Endothelial cell of umbilical vein (primary cell): Measurements from ENCODE around the gene KCNMA1. TPM values are rescaled to one million over a fixed set of nuclear protein-coding genes. Genes with fewer than 3 reads are reported as not detected.

Experiments used
- BruUV-seq: library from RNA; stranded (reverse); fragments of 400-500 nt; replicated peaks from 2 replicates; lab custom pipeline; 2021; lab: Mats Ljungman, UMichigan
- CTCF ChIA-PET: fragments of 300-600, 350-600 bp; sonication (Branson Sonifier 250); formaldehyde crosslinking; loops from one replicate; lab custom pipeline; 2021; ENCODE audit warnings: antibody characterized with exemption, inconsistent platforms; lab: Charles Lee
- POLR2A ChIA-PET: fragments of 300-600, 350-600 bp; sonication (Branson Sonifier 250); formaldehyde crosslinking; loops from one replicate; lab custom pipeline; 2021; ENCODE audit warnings: antibody characterized with exemption, inconsistent platforms; lab: Charles Lee
- DNase-seq: peaks from one replicate; pipeline ENCODE4 v3.0.0-alpha.2; 2011; ENCODE audit warnings: low read depth, low spot score
- FAIRE-seq: peaks from 2 replicates; lab custom pipeline; 2011; peaks lifted over from hg19 to GRCh38; lab: Jason Lieb, UNC
- H2AFZ ChIP-seq: 2 replicates; pipeline ENCODE4 v1.6.0; 2012; ENCODE audit warnings: low read depth, low read length, control low read depth, inconsistent platforms
- H3K27ac ChIP-seq: 2 replicates; pipeline ENCODE4 v1.5.1; 2011; ENCODE audit warnings: low read depth, mild to moderate bottlenecking, control low read depth, low read length, moderate library complexity; ENCODE audit not compliant: insufficient read depth
- H3K27me3 ChIP-seq, 2 experiments: 2 replicates each; pipeline versions ENCODE4 v1.6.0 to v1.6.1; 2011; ENCODE audit warnings: low read length in 2 of 2, mixed read lengths in 1 of 2; ENCODE audit not compliant: control insufficient read depth in 2 of 2, insufficient read depth in 2 of 2
- H3K36me3 ChIP-seq, 2 experiments: 2 replicates in 1 of 2; 3 replicates in 1 of 2; pipeline ENCODE4 v1.5.1; 2011; ENCODE audit warnings: low read length in 2 of 2, mild to moderate bottlenecking in 1 of 2, moderate library complexity in 1 of 2; ENCODE audit not compliant: control insufficient read depth in 2 of 2, insufficient read depth in 2 of 2; ENCODE audit errors: extremely low read depth in 1 of 2
- H3K4me1 ChIP-seq: 3 replicates; pipeline ENCODE4 v1.5.1; 2011; ENCODE audit warnings: mild to moderate bottlenecking, low read length; ENCODE audit not compliant: control insufficient read depth, insufficient read depth; ENCODE audit errors: extremely low read depth
- H3K4me2 ChIP-seq: 2 replicates; pipeline ENCODE4 v1.6.1; 2011; ENCODE audit warnings: low read length, control low read depth, mixed read lengths; ENCODE audit not compliant: insufficient read depth
- H3K4me3 ChIP-seq, 3 experiments: fragments of 200-600 bp in 1 of 3; sonication (generic), shearing (Covaris generic) in 1 of 3; replicated peaks in 1 of 3; 2 replicates each; pipeline ENCODE4 v1.5.1; 2011 to 2016; ENCODE audit warnings: control low read depth in 3 of 3, low read length in 3 of 3, mild to moderate bottlenecking in 2 of 3, inconsistent platforms in 1 of 3, low read depth in 1 of 3, moderate library complexity in 1 of 3; ENCODE audit not compliant: insufficient read depth in 1 of 3
- H3K79me2 ChIP-seq: 2 replicates; pipeline ENCODE4 v1.6.0; 2012; ENCODE audit warnings: low read length, inconsistent platforms; ENCODE audit not compliant: control insufficient read depth, insufficient read depth
- H3K9ac ChIP-seq: replicated peaks from 2 replicates; pipeline ENCODE3; 2011; ENCODE audit warnings: low read length, control low read depth; ENCODE audit not compliant: insufficient read depth; ENCODE audit errors: extremely low read depth
- H3K9me1 ChIP-seq: replicated peaks from 3 replicates; pipeline ENCODE4 v1.6.0; 2011; ENCODE audit warnings: mild to moderate bottlenecking, low read length; ENCODE audit not compliant: control insufficient read depth, insufficient read depth; ENCODE audit errors: extremely low read depth
- H3K9me3 ChIP-seq: replicated peaks from 2 replicates; pipeline ENCODE4 v1.5.1; 2012; ENCODE audit warnings: low read length, inconsistent platforms; ENCODE audit not compliant: control insufficient read depth, insufficient read depth
- H4K20me1 ChIP-seq: replicated peaks from 2 replicates; pipeline ENCODE3; 2011; ENCODE audit warnings: mild to moderate bottlenecking, low read length; ENCODE audit not compliant: control insufficient read depth, insufficient read depth; ENCODE audit errors: extremely low read depth
- EZH2 ChIP-seq: IDR thresholded peaks from 2 replicates; pipeline ENCODE4 v1.6.1; 2012; ENCODE audit warnings: borderline replicate concordance, low read depth, mild to moderate bottlenecking, moderate library complexity, low read length, inconsistent platforms; ENCODE audit not compliant: severe bottlenecking
- FOS ChIP-seq: IDR thresholded peaks from 2 replicates; pipeline ENCODE4 v1.6.1; 2011; ENCODE audit warnings: mild to moderate bottlenecking, low read length, moderate library complexity, borderline replicate concordance; ENCODE audit not compliant: insufficient read depth
- GATA2 ChIP-seq: IDR thresholded peaks from 2 replicates; pipeline ENCODE4 v1.7.0; 2011; ENCODE audit warnings: low read depth, mild to moderate bottlenecking, moderate library complexity, mixed read lengths, low read length; ENCODE audit not compliant: insufficient read length, insufficient read depth
- JUN ChIP-seq: IDR thresholded peaks from 2 replicates; pipeline ENCODE4 v1.6.1; 2011; ENCODE audit warnings: borderline replicate concordance, low read depth; ENCODE audit not compliant: insufficient read length, insufficient read depth
- MAX ChIP-seq: IDR thresholded peaks from 2 replicates; pipeline ENCODE4 v1.6.1; 2011; ENCODE audit not compliant: insufficient read depth, insufficient read length
- MYC ChIP-seq: IDR thresholded peaks from one replicate; pipeline ENCODE4 v1.6.1; 2011; ENCODE audit warnings: mild to moderate bottlenecking, low read depth, low read length
- POLR2A ChIP-seq: IDR thresholded peaks from 2 replicates; pipeline ENCODE4 v1.6.1; 2012; ENCODE audit warnings: low read depth, mild to moderate bottlenecking, control low read depth, low read length
- POLR2AphosphoS5 ChIP-seq: IDR thresholded peaks from 2 replicates; pipeline ENCODE4 v1.6.1; 2012; ENCODE audit warnings: low read depth, mild to moderate bottlenecking, control low read depth, low read length, moderate library complexity; ENCODE audit not compliant: insufficient read depth
- dilution Hi-C: fragments of 300-500 bp; cut with MboI; formaldehyde crosslinking; loops from one replicate; pipeline ENCODE4 v1.15.0; 2019; ENCODE audit warnings: low sequenced_read_pairs; ENCODE audit not compliant: extremely low pct_ligation_motif_present
- intact Hi-C: fragments of 100-400 bp; cut with micrococcal nuclease; formaldehyde crosslinking; loops from one replicate; pipeline ENCODE4 v1.10.0; 2022
- polyA plus RNA-seq, 4 experiments: library from polyadenylated mRNA; depleted of rRNA in 3 of 4; stranded (reverse) in 3 of 4; unstranded in 1 of 4; fragments of >200 nt; gene quantifications; 2 replicates each; pipeline versions ENCODE4 v1.2.1 to v1.2.3, GENCODE V29; 2011 to 2012; ENCODE audit warnings: missing spikeins in 1 of 4
- total RNA-seq: library from RNA; stranded (reverse); gene quantifications from 2 replicates; pipeline ENCODE4 v1.2.3, GENCODE V29; 2021
- TF ChIP-seq, protein P1 (sequence below), 2 donors: IDR thresholded peaks; 1 replicate in 1 of 2; 2 replicates in 1 of 2; pipeline ENCODE4 v1.5.1; 2011; ENCODE audit warnings: low read length in 2 of 2, mild to moderate bottlenecking in 2 of 2, moderate library complexity in 2 of 2, control low read depth in 1 of 2, inconsistent platforms in 1 of 2, low read depth in 1 of 2; ENCODE audit not compliant: insufficient read depth in 1 of 2; ENCODE audit errors: extremely low read depth in 1 of 2

KCNMA1 gene
- total and polyA plus RNA-seq, 2 donors (not counting 3 experiments of a cell fraction or from before 2014, with no cell fraction given) = 0.10 to 0.82 TPM

DNA sequence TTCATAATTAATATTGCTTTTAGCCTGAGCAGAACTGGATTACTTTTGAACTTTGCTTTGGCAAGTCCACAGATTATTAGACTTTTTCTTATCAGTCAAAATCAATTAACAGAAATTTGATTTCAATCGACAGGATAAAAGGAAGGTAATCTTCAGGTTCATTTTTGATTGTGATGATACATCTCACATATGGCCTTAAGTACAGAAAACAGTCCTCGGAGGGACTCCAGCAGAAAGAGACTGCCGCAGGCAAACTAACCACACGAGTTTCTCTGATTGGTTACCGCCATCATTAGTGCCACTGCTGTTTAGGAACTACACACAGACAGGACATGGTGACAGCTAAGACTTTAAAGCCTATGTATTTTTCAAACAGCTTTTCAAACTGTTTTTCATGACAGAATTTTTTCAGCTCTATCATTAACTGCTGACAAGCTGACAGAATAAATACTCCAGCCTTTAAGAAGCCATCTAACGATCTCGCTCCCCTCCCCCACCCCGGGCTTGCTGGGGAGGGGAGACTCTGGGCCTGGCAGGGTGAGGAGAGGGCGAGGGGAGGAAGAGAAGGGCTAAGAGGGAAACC, 668.2 kb downstream of the KCNMA1 start:
- H3K4me1 ChIP-seq = no peaks in the 10 kb centered on the region
- TF ChIP-seq MAX = no peak
- no peak for TF ChIP-seq GATA2
- TF ChIP-seq JUN = no peak
- no peak for TF ChIP-seq POLR2A
- TF ChIP-seq, protein P1, sequence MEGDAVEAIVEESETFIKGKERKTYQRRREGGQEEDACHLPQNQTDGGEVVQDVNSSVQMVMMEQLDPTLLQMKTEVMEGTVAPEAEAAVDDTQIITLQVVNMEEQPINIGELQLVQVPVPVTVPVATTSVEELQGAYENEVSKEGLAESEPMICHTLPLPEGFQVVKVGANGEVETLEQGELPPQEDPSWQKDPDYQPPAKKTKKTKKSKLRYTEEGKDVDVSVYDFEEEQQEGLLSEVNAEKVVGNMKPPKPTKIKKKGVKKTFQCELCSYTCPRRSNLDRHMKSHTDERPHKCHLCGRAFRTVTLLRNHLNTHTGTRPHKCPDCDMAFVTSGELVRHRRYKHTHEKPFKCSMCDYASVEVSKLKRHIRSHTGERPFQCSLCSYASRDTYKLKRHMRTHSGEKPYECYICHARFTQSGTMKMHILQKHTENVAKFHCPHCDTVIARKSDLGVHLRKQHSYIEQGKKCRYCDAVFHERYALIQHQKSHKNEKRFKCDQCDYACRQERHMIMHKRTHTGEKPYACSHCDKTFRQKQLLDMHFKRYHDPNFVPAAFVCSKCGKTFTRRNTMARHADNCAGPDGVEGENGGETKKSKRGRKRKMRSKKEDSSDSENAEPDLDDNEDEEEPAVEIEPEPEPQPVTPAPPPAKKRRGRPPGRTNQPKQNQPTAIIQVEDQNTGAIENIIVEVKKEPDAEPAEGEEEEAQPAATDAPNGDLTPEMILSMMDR (IDR thresholded peaks at IDR 0.05; ENCODE audit: extremely low read depth in 1 of 2, insufficient read depth in 1 of 2, low read depth in 1 of 2, low read length in 2 of 2) = no peak
- no peak for TF ChIP-seq MYC
- TF ChIP-seq FOS = no peak
- TF ChIP-seq POLR2AphosphoS5 = no peak
- no peak for TF ChIP-seq EZH2
- FAIRE-seq (no peak), DNase-seq (no peak)
- no peaks in the 10 kb centered on the region for H3K9me3 ChIP-seq
- no peaks in the 10 kb centered on the region for H3K36me3 ChIP-seq
- no peak overlapping the region for H2AFZ ChIP-seq
- no TSS peak for BruUV-seq
- POLR2A ChIA-PET = no interaction called here
- intact Hi-C loops = no loop called here
- H3K9ac ChIP-seq = no peak overlapping the region
- H3K4me3 ChIP-seq = no peak overlapping the region
- no peak overlapping the region for H3K27ac ChIP-seq
- no peaks in the 10 kb centered on the region for H3K79me2 ChIP-seq
- no peaks in the 10 kb centered on the region for H3K27me3 ChIP-seq
- H4K20me1 ChIP-seq = no peaks in the 10 kb centered on the region
- no peaks in the 10 kb centered on the region for H3K9me1 ChIP-seq
- CTCF ChIA-PET = no interaction called here
- dilution Hi-C loops = no loop called here
- H3K4me2 ChIP-seq = no peak overlapping the region
